ENCODE results near the gene TGFBR3L. TPM values are rescaled to one million over a fixed set of nuclear protein-coding genes. Genes with fewer than 3 reads are reported as not detected.

The TGFBR3L gene
- total RNA-seq, 1 donor from 2014 or later: 2.1 TPM

DNA sequence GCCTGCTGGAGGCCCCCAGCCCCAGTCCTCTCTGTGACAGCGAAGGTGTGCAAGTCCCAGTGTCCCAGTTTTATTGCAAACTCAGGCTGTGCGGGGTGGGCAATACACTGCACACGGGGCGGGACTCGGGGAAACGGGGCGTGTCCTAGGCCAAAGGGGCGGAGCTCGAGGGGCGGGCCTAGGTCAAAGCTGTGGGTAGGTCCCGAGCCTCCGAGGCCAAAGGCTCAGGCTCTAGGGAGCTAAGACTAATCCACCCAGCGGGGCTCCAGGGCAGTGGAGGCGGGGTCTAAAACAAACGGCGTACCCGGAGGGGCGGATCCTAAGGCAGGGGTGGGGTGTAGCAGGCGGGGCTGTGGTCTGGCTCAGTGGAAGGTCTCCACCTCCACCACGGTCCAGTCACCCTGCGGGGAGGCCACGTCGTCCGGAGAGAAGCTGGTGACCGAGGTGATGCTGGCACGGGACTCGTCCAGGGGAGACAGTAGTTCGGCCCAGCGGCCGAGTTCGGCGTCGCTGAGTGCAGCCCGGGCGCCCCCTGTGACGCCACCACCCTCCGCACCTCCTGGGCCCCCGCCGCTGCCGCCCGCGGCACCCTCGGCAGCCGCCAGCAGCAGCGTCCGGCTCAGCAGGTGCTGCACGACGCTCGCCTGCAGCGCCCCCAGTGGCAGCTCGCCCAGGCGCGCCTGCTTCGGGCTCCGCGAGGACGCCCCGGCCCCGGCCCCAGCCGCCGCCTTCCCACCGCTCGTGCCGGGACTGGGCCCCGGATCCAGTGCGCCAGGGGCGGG, 45.8 kb upstream of the TGFBR3L start:
- DNase-seq: peak; percentile 83
- Histone ChIP-seq H3K27ac (peak overlapping the region; percentile 42), H3K4me1 (peaks cover 45% of the 10 kb centered on the region), H3K36me3 (no peaks in the 10 kb centered on the region), H3K9me3 (no peaks in the 10 kb centered on the region), H3K27me3 (ENCODE audit: low read depth) (peaks cover 24% of the 10 kb centered on the region), H3K4me3 (peak overlapping the region; percentile 55)
- intact Hi-C loops (cut with DNase I): no loop called here
- ATAC-seq: peak; percentile 79 to 81
- peak; percentile 88 for TF ChIP-seq CTCF (IDR thresholded peaks at IDR 0.05)

GRCh38 chr19:7869453-7869909, 45.1 kb upstream of the TGFBR3L start:
- peak; percentile 74 for DNase-seq

DNA sequence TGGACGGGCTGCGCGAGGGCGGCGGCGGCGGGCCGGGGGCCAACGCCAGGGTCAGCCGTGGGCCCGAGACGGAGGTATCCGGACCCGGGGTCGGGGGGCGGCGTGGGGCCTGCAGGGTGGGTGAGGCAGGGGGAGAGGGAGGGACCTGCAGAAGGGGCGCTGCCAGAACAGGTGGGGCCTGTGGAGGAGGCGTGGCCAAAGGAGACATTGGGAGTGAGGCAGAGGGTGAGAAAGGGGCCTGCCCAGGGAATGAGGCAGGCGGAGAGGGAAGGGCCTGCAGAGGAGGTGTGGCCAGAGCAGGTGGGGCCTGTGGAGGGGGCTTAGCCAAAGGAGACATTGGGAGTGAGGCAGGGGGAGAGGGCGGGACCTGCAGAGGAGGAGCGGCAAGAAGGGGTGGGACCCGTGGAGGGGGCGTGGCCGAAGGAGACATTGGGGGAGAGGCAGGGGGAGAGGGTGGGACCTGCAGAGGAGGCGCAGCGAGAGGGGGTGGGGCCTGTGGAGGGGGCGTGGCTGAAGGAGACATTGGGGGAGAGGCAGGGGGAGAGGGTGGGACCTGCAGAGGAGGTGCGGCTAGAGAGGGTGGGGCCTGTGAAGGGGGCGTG, 44.6 kb upstream of the TGFBR3L start:
- intact Hi-C loops (cut with DNase I): no loop called here
- DNase-seq (peak; percentile 70), ATAC-seq (peak in 1 of 2 donors; percentile 1)
- Histone ChIP-seq H3K4me1 (peaks cover 45% of the 10 kb centered on the region), H3K36me3 (no peaks in the 10 kb centered on the region), H3K4me3 (peak overlapping the region; percentile 55), H3K27me3 (ENCODE audit: low read depth) (peaks cover 31% of the 10 kb centered on the region), H3K9me3 (no peaks in the 10 kb centered on the region), H3K27ac (no peak overlapping the region)
- TF ChIP-seq CTCF (IDR thresholded peaks at IDR 0.05): no peak

More at GRCh38 chr19:7869453-7869909, 45.1 kb upstream of the TGFBR3L start:
- Histone ChIP-seq H3K36me3 (no peaks in the 10 kb centered on the region), H3K27me3 (ENCODE audit: low read depth) (peaks cover 28% of the 10 kb centered on the region), H3K4me3 (peak overlapping the region; percentile 55), H3K9me3 (no peaks in the 10 kb centered on the region), H3K4me1 (peaks cover 45% of the 10 kb centered on the region), H3K27ac (peak overlapping the region; percentile 42)
- peak; percentile 69 for ATAC-seq
- intact Hi-C loops (cut with DNase I): no loop called here
- no peak for TF ChIP-seq CTCF (IDR thresholded peaks at IDR 0.05)

- peaks cover 31% of the 10 kb centered on the region for H3K27me3 ChIP-seq (ENCODE audit: low read depth)
- no peak overlapping the region for H3K27ac ChIP-seq
- no peak for ATAC-seq
- no peak overlapping the region for H3K4me3 ChIP-seq
- no peaks in the 10 kb centered on the region for H3K9me3 ChIP-seq
- H3K36me3 ChIP-seq: no peaks in the 10 kb centered on the region
- DNase-seq: no peak
- intact Hi-C loops (cut with DNase I): no loop called here
- peaks cover 45% of the 10 kb centered on the region for H3K4me1 ChIP-seq
- no peak for TF ChIP-seq CTCF (IDR thresholded peaks at IDR 0.05)
Measured at GRCh38 chr19:7870571-7871436, 43.8 kb upstream of the TGFBR3L start.

All from lower lobe of right lung (tissue), 2 donors.